Measurements from ENCODE around the gene ELOB.

The ELOB gene

DNA sequence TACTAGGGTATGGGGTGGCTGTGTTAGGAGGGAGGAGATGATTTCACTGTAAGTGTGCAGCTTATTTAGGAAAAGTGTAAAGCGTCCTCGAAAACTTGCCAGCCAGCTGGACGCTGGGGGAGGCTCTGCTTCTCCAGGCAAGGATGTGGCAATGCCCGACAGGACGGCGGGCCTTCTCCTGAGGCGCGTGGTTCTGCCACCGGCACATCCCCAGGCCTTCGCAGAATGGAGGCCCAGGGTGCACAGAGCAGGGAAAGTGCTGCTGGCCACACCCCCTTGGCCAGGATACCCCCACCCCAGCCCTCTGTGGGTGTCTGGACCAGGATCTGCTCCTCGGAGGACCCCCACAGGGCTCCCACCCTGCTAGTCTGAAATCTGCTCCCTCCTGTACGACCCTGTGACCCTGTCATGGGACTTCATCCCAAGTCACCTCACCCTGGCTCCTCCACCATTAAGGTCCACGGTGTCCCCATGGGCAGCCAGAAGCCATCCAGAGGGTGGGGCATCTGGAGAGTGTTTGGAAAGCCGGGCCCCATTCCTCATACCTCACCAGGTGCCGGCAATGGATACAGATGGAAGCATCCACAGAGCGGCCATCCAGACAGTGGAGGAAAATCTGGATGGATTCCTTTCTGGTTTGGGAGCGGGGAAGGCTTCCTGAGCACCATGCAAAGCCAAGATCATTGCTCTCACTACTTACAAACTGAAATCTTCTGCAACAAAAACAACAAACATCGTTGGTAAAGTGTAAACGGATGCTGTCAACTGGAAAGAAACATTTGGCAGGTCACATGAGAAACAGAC, 33.9 kb downstream of the ELOB start:
- TF ChIP-seq TAF1 (IDR thresholded peaks at IDR 0.05; ENCODE audit: low read depth, low read length) = no peak
- TF ChIP-seq SPI1 (IDR thresholded peaks at IDR 0.05; ENCODE audit: low read depth, low read length) = no peak
- TF ChIP-seq POLR2A (IDR thresholded peaks at IDR 0.05; ENCODE audit: low read depth, low read length) = no peak
- no peak for TF ChIP-seq PAX5 (IDR thresholded peaks at IDR 0.05; ENCODE audit: insufficient read depth, low read length, severe bottlenecking)
- no peak for TF ChIP-seq POLR2AphosphoS5 (IDR thresholded peaks at IDR 0.05; ENCODE audit: low read depth, low read length)
- TF ChIP-seq POU2F2 (IDR thresholded peaks at IDR 0.05; ENCODE audit: low read depth, low read length) = no peak
- DNase-seq (ENCODE audit: insufficient read length, low spot score) (no peak), FAIRE-seq (no peak)

DNA sequence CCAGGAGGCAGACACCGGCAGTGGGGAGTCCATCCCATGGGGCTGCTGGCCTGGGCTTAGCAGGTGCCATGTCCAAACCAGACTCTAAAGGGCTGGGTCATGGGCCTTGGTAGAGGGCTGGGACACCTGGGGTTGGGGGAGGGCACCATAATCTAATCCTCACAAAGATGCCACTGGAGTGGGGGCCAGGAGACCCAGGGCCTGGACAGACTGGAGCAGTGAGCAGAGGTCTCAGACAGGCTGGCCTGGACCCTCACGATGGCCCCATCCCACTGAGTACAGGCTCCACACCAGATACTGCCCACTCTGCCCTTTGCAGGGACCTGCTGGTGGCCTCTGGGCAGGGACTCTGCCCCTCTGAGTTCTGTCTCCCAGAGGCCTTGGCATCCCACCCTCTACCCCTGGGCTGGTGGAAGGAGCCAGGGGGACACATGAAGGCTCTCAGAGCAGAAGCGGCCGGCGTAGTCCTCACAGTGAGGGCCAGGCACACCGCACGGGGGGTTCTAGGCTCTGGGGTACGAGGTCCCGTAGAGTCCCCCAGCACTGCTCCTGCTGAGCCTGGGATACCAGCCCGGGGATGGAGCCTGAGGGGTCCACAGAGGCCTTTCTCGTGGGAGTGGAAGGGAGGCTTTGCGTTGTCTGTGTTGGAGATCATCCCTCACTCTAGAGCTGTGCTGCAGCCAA, 34.6 kb downstream of the ELOB start:
- no peak for DNase-seq (ENCODE audit: insufficient read length, low spot score)
- TF ChIP-seq TAF1 (IDR thresholded peaks at IDR 0.05; ENCODE audit: low read depth, low read length) = no peak
- TF ChIP-seq POU2F2 (IDR thresholded peaks at IDR 0.05; ENCODE audit: low read depth, low read length) = no peak
- no peak for TF ChIP-seq POLR2A (IDR thresholded peaks at IDR 0.05; ENCODE audit: low read depth, low read length)
- TF ChIP-seq SPI1 (IDR thresholded peaks at IDR 0.05; ENCODE audit: low read depth, low read length) = no peak
- no peak for TF ChIP-seq POLR2AphosphoS5 (IDR thresholded peaks at IDR 0.05; ENCODE audit: low read depth, low read length)
- no peak for TF ChIP-seq PAX5 (IDR thresholded peaks at IDR 0.05; ENCODE audit: insufficient read depth, low read length, severe bottlenecking)
- no peak for FAIRE-seq

DNA sequence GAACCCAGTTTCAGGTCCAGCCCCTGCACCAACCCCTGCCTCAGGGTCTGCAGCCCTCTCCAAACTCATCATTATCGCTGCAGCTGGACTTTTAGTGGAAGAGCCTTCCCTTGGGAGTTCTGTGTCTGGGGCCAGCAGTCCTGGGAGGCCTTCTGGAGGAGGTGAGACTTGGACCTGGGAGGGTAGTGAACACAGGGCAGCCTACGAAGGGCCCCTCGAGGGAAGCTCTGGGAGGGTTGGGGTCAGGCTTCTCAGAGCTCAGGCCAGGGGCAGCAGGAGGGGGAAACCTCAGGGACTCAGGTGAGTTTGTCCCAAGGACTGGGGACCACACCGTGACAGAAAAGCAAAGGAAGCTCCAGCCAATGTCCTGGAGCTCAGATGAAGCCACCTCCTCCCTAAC, 35.9 kb downstream of the ELOB start:
- FAIRE-seq = no peak
- no peak for DNase-seq (ENCODE audit: insufficient read length, low spot score)
- TF ChIP-seq PAX5 (IDR thresholded peaks at IDR 0.05; ENCODE audit: insufficient read depth, low read length, severe bottlenecking) = no peak
- no peak for TF ChIP-seq SPI1 (IDR thresholded peaks at IDR 0.05; ENCODE audit: low read depth, low read length)
- TF ChIP-seq POLR2AphosphoS5 (IDR thresholded peaks at IDR 0.05; ENCODE audit: low read depth, low read length) = no peak
- no peak for TF ChIP-seq POU2F2 (IDR thresholded peaks at IDR 0.05; ENCODE audit: low read depth, low read length)
- TF ChIP-seq TAF1 (IDR thresholded peaks at IDR 0.05; ENCODE audit: low read depth, low read length) = no peak
- no peak for TF ChIP-seq POLR2A (IDR thresholded peaks at IDR 0.05; ENCODE audit: low read depth, low read length)

DNA sequence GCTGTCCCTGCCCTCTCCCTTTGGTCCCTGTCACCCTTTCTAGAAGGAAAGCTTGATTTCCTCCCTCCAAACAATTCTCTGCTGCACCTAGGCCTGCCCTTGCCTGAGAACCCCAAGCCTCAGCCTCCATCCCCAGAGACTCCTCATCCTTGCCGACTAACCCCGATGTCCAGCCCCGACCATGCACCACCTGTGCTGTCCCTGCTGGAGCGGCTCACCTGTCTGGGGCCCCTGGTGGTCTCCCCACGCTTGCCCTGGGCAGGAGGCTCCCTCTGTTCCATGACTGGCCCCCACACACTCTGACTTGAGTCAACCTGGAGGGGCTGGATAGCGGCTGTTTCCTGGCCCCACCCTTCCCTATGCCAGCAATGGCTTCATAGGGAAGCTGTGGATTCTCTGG, 36.6 kb downstream of the ELOB start:
- TF ChIP-seq POLR2AphosphoS5 (IDR thresholded peaks at IDR 0.05; ENCODE audit: low read depth, low read length) = no peak
- no peak for TF ChIP-seq SPI1 (IDR thresholded peaks at IDR 0.05; ENCODE audit: low read depth, low read length)
- no peak for TF ChIP-seq POLR2A (IDR thresholded peaks at IDR 0.05; ENCODE audit: low read depth, low read length)
- no peak for TF ChIP-seq TAF1 (IDR thresholded peaks at IDR 0.05; ENCODE audit: low read depth, low read length)
- TF ChIP-seq PAX5 (IDR thresholded peaks at IDR 0.05; ENCODE audit: insufficient read depth, low read length, severe bottlenecking) = no peak
- FAIRE-seq = no peak
- no peak for DNase-seq (ENCODE audit: insufficient read length, low spot score)

DNA sequence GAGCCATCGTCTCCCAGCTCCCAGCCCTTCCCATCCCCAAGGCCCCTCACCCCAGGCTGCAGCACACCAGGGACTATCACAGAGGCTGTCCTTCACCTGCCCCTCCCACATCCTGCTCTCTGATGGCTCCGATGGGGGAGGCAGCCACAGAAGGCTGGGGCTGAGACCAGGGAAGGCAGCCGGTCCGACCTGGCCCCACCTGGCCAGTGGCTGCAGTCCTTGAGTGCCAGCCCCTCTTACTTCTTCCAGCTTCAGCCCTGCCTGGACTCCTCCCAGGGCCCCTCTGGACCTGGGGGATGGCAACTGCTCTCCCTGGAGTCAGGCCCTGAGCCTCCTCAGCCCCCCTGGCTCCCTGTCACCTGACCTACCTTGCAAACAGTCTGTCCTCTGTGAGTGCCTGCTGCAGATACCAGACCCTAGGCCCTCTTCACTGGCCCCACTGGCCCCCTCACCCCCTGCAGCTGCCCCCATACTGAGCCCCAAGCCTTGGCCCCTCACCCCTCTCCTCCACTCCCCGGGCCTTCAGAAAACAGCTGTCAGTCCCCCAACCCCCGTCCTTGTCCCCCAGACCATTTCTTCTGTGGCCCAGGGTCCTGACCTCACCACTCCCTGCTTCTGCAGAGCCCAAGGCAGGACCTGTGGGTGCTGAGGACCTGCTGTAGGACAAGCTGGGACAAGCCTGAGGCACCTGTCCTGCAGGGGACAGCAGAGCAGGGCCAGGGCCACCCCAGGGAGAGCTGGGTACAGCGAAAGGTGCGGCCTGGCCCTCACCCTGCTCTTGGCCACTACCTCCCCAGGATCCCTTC, 37.3 kb downstream of the ELOB start:
- TF ChIP-seq POU2F2 (IDR thresholded peaks at IDR 0.05; ENCODE audit: low read depth, low read length) (no peak), PAX5 (IDR thresholded peaks at IDR 0.05; ENCODE audit: insufficient read depth, low read length, severe bottlenecking) (no peak), POLR2AphosphoS5 (IDR thresholded peaks at IDR 0.05; ENCODE audit: low read depth, low read length) (no peak), TAF1 (IDR thresholded peaks at IDR 0.05; ENCODE audit: low read depth, low read length) (no peak), POLR2A (IDR thresholded peaks at IDR 0.05; ENCODE audit: low read depth, low read length) (no peak), SPI1 (IDR thresholded peaks at IDR 0.05; ENCODE audit: low read depth, low read length) (no peak)
- no peak for DNase-seq (ENCODE audit: insufficient read length, low spot score)
- FAIRE-seq = no peak

DNA sequence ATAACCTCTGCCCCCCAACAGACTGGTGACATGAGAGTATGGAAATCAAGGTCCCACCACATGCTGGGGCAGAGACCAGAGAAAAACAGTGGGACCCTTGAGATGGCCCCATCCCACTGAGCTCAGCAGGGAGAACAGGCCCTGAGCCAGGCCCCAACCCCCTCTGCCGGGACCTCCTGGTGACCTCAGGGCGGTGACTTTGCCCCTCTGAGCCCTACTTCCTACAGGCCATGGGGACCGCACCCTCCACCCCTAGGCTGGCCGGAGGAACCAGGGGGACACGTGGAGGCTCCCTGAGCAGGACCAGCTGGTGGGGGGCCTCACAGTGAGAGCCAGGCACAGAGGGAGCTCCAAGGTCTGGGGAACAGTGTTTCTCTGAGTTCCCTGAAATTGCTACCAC, 38.5 kb downstream of the ELOB start:
- FAIRE-seq = no peak
- TF ChIP-seq TAF1 (IDR thresholded peaks at IDR 0.05; ENCODE audit: low read depth, low read length) (no peak), PAX5 (IDR thresholded peaks at IDR 0.05; ENCODE audit: insufficient read depth, low read length, severe bottlenecking) (no peak), SPI1 (IDR thresholded peaks at IDR 0.05; ENCODE audit: low read depth, low read length) (no peak), POU2F2 (IDR thresholded peaks at IDR 0.05; ENCODE audit: low read depth, low read length) (no peak), POLR2AphosphoS5 (IDR thresholded peaks at IDR 0.05; ENCODE audit: low read depth, low read length) (no peak), POLR2A (IDR thresholded peaks at IDR 0.05; ENCODE audit: low read depth, low read length) (no peak)
- no peak for DNase-seq (ENCODE audit: insufficient read length, low spot score)

DNA sequence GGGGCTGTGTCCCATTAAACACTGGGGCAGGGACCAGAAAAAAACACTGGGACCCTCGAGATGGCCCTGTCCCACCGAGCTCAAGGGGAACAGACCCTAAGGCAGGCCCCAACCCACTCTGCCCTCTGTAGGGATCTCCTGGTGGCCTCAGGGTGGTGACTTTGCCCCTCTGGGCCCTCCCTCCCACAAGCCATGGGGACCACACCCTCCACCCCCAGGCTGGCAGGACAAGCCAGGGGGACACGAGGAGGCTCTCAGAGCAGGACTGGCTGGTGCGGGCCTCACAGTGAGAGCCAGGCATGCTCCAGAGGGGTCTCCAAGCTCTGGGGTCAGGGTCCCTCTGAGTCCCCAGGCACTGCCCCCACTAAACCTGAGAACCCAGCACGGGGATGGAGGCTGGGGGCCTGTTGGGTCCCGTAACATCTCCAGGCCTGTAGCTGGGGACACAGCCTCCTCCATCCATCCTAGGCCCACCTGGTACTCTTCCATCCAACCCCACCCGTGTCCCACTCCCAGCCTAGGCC, 39.1 kb downstream of the ELOB start:
- FAIRE-seq = no peak
- TF ChIP-seq TAF1 (IDR thresholded peaks at IDR 0.05; ENCODE audit: low read depth, low read length) = no peak
- TF ChIP-seq POU2F2 (IDR thresholded peaks at IDR 0.05; ENCODE audit: low read depth, low read length) = no peak
- TF ChIP-seq PAX5 (IDR thresholded peaks at IDR 0.05; ENCODE audit: insufficient read depth, low read length, severe bottlenecking) = no peak
- no peak for TF ChIP-seq POLR2A (IDR thresholded peaks at IDR 0.05; ENCODE audit: low read depth, low read length)
- no peak for TF ChIP-seq SPI1 (IDR thresholded peaks at IDR 0.05; ENCODE audit: low read depth, low read length)
- no peak for TF ChIP-seq POLR2AphosphoS5 (IDR thresholded peaks at IDR 0.05; ENCODE audit: low read depth, low read length)
- no peak for DNase-seq (ENCODE audit: insufficient read length, low spot score)

DNA sequence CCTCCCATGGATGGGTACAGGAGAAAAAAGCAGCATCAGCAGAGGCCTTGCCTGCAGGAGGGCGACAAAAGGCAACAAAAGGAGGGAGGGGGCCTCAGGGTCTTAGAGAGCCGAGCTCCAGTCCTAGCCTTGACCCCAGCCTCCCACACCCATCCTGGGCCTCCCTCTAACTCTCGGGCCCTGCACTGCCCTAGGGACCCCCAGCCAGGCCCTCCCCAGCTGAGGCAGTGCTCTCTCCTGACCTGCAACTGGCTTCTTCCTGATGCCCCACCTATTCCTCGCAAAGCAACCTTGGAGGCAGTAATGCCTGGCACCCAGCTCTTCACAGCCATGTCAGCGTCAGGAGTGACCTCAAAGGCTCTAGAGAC, 39.9 kb downstream of the ELOB start:
- FAIRE-seq = no peak
- TF ChIP-seq TAF1 (IDR thresholded peaks at IDR 0.05; ENCODE audit: low read depth, low read length) = no peak
- TF ChIP-seq PAX5 (IDR thresholded peaks at IDR 0.05; ENCODE audit: insufficient read depth, low read length, severe bottlenecking) = no peak
- TF ChIP-seq SPI1 (IDR thresholded peaks at IDR 0.05; ENCODE audit: low read depth, low read length) = no peak
- TF ChIP-seq POU2F2 (IDR thresholded peaks at IDR 0.05; ENCODE audit: low read depth, low read length) = no peak
- no peak for TF ChIP-seq POLR2AphosphoS5 (IDR thresholded peaks at IDR 0.05; ENCODE audit: low read depth, low read length)
- TF ChIP-seq POLR2A (IDR thresholded peaks at IDR 0.05; ENCODE audit: low read depth, low read length) = no peak
- no peak for DNase-seq (ENCODE audit: insufficient read length, low spot score)

Measured in GM12891 (cell line).